Skeletal muscle satellite cell (primary cell): Measurements from ENCODE around the gene MVB12B.

Experiments
- H3K27me3 ChIP-seq: 2 replicates; pipeline ENCODE4 v1.7.0; 2013; ENCODE audit warnings: low read length; ENCODE audit not compliant: control insufficient read depth, insufficient read depth
- H3K36me3 ChIP-seq: 2 replicates; pipeline ENCODE4 v1.7.0; 2013; ENCODE audit warnings: mild to moderate bottlenecking, control low read depth, low read length; ENCODE audit not compliant: insufficient read depth
- H3K4me1 ChIP-seq: 2 replicates; pipeline ENCODE4 v1.7.0; 2013; ENCODE audit warnings: low read length; ENCODE audit not compliant: control insufficient read depth, insufficient read depth
- H3K4me2 ChIP-seq: 2 replicates; pipeline ENCODE4 v1.7.0; 2013; ENCODE audit warnings: mild to moderate bottlenecking, low read length
- H3K4me3 ChIP-seq: 2 replicates; pipeline ENCODE4 v1.7.0; 2013; ENCODE audit warnings: low read length
- H3K9ac ChIP-seq: 2 replicates; pipeline ENCODE4 v1.7.0; 2013; ENCODE audit warnings: mild to moderate bottlenecking, low read depth, low read length, moderate library complexity
- H3K9me3 ChIP-seq: replicated peaks from 2 replicates; pipeline ENCODE4 v1.7.0; 2013; ENCODE audit warnings: mild to moderate bottlenecking, control low read depth, low read length

MVB12B gene

DNA sequence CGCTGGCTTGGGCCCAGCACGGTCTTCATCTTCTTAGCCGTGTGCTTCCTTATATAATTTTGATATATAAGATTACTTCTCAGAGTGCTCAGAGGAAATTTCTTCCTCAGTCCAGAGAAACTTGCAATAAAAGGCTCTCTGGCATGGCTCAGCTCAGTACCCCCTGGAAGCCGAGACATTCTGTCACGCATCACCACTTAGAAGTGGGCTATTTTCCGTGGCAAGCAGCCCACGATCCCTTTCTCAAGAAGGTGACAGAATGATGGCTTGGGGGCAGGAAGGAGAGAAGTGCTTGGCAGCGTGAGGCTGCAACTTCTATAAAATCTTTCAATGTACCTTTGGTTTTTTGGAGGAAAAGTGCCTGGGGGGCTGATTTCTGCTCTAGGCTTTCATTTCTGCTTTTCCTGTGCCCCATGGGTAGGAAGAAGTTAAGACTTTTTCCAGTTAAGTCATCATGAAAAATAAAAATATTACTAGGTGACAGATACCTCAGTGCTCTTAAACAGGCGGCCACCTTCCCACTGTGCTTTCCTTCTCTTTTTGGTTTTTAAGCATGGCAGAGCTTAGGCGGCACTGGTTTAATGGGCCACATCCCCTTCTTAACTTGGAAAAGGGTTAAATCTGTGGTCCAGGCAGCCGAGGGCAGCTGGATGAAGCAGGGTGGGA, 104.6 kb downstream of the MVB12B start:
- Histone ChIP-seq H3K4me2 (no peak overlapping the region), H3K9me3 (no peaks in the 10 kb centered on the region), H3K36me3 (no peaks in the 10 kb centered on the region), H3K27me3 (no peaks in the 10 kb centered on the region), H3K4me3 (no peak overlapping the region), H3K9ac (no peak overlapping the region), H3K4me1 (no peaks in the 10 kb centered on the region)

GRCh38 chr9:126432659-126433058, 106.0 kb downstream of the MVB12B start:
- Histone ChIP-seq H3K36me3 (no peaks in the 10 kb centered on the region), H3K4me3 (no peak overlapping the region), H3K4me2 (no peak overlapping the region), H3K9me3 (no peaks in the 10 kb centered on the region), H3K27me3 (no peaks in the 10 kb centered on the region), H3K9ac (no peak overlapping the region), H3K4me1 (peaks cover 8% of the 10 kb centered on the region)

DNA sequence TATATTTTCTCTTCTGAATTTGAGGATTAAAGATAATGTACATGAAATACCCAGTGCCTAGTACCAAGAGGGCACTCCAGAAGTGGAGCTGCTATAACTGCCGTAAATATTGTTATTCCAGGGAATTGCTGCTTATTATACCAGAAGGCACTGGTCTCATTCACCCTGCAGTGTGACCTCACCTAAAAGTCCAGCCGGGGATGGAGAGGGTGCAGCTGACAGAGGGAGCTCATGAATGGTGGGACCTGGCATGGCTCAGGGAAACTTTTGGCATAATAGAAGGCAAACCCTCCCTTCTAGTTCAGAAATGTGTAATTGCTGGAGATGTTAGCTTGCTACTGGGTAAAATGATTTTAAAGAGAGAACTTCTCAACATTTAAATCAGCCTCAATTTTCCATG, 108.5 kb downstream of the MVB12B start:
- Histone ChIP-seq H3K9ac (no peak overlapping the region), H3K27me3 (no peaks in the 10 kb centered on the region), H3K4me3 (no peak overlapping the region), H3K4me2 (no peak overlapping the region), H3K36me3 (no peaks in the 10 kb centered on the region), H3K9me3 (no peaks in the 10 kb centered on the region), H3K4me1 (peaks cover 20% of the 10 kb centered on the region)

- Histone ChIP-seq H3K27me3 (no peaks in the 10 kb centered on the region), H3K4me1 (peaks cover 26% of the 10 kb centered on the region), H3K4me2 (no peak overlapping the region), H3K9me3 (no peaks in the 10 kb centered on the region), H3K4me3 (no peak overlapping the region), H3K36me3 (no peaks in the 10 kb centered on the region), H3K9ac (no peak overlapping the region)
Measured at GRCh38 chr9:126435626-126436025, 109.0 kb downstream of the MVB12B start.

- no peaks in the 10 kb centered on the region for H3K9me3 ChIP-seq
- H3K9ac ChIP-seq, result no peak overlapping the region
- no peaks in the 10 kb centered on the region for H3K27me3 ChIP-seq
- H3K4me2 ChIP-seq, result no peak overlapping the region
- no peak overlapping the region for H3K4me3 ChIP-seq
- H3K36me3 ChIP-seq, result no peaks in the 10 kb centered on the region
- peaks cover 33% of the 10 kb centered on the region for H3K4me1 ChIP-seq
Measured at GRCh38 chr9:126436545-126437267, 110.1 kb downstream of the MVB12B start.

- H3K36me3 ChIP-seq, result no peaks in the 10 kb centered on the region
- H3K4me1 ChIP-seq, result peaks cover 33% of the 10 kb centered on the region
- no peaks in the 10 kb centered on the region for H3K9me3 ChIP-seq
- H3K27me3 ChIP-seq, result no peaks in the 10 kb centered on the region
- H3K4me3 ChIP-seq, result no peak overlapping the region
- H3K4me2 ChIP-seq, result no peak overlapping the region
- H3K9ac ChIP-seq, result no peak overlapping the region
Measured at GRCh38 chr9:126437268-126437666, 110.6 kb downstream of the MVB12B start.

GRCh38 chr9:126437701-126438100, 111.1 kb downstream of the MVB12B start:
- Histone ChIP-seq H3K4me1 (peaks cover 33% of the 10 kb centered on the region), H3K27me3 (no peaks in the 10 kb centered on the region), H3K9ac (no peak overlapping the region)

GRCh38 chr9:126438741-126439401, 112.2 kb downstream of the MVB12B start:
- no peaks in the 10 kb centered on the region for H3K9me3 ChIP-seq
- no peaks in the 10 kb centered on the region for H3K36me3 ChIP-seq
- H3K4me2 ChIP-seq, result no peak overlapping the region
- no peak overlapping the region for H3K4me3 ChIP-seq
- H3K9ac ChIP-seq, result no peak overlapping the region
- no peaks in the 10 kb centered on the region for H3K27me3 ChIP-seq
- H3K4me1 ChIP-seq, result peaks cover 33% of the 10 kb centered on the region

More at GRCh38 chr9:126437701-126438100, 111.1 kb downstream of the MVB12B start:
- no peaks in the 10 kb centered on the region for H3K9me3 ChIP-seq
- H3K4me3 ChIP-seq, result no peak overlapping the region
- H3K4me2 ChIP-seq, result no peak overlapping the region
- H3K36me3 ChIP-seq, result no peaks in the 10 kb centered on the region

DNA sequence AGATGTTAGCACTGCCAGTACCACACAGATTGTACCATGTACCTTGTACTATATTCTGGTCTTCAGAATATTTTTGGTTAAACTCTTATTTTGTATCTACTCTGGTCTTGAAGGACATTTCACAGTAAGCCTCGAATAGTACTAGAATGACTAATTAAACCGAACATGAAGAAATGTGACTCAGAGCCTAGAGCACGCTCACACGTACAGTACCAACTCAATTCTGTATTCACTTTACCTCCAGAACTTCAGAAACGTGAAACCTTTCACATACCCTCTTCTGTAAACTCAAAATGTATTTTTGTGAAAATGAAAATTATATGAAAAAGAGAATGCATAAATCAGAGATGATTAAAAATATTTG, 112.8 kb downstream of the MVB12B start:
- Histone ChIP-seq H3K36me3 (no peaks in the 10 kb centered on the region), H3K27me3 (no peaks in the 10 kb centered on the region), H3K4me2 (no peak overlapping the region), H3K9ac (no peak overlapping the region), H3K9me3 (no peaks in the 10 kb centered on the region), H3K4me3 (no peak overlapping the region), H3K4me1 (peaks cover 33% of the 10 kb centered on the region)

DNA sequence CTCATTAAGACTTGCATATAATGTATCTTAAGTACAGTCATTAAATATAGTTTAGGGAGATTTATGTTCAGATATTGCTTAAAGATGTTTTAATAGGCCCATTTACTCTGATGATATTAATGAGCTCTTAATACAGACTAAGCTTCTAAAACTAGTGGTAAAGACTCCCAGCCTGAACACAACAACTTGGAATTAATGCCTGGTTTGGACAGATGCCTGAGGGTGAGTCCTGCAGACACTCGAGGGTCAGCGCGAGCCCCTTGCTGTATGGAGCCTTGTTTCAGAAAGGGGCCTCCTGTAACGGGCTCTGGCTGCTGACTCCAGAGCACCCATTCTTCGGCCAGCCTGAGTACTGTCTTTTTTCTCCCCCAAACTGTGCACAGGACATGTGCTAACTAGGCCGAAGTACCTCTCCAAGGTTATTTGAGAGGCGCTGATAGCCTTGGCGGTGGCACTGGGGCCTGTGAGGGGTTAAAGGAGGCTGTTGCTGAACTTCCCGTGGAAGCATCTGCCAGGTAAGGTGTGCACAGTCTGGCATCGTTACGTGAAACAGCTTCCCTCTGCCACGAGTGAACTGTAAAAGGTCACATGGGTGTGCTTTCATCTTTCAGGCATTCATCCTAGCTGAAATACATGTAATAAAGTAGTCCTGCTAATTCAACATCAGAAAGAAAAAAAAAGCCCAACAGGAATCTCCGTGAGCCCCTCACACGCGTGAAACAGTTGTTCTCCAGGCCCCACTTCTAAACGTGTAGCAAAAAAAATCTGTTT, 113.4 kb downstream of the MVB12B start:
- Histone ChIP-seq H3K36me3 (no peaks in the 10 kb centered on the region), H3K27me3 (no peaks in the 10 kb centered on the region), H3K4me3 (no peak overlapping the region), H3K9me3 (no peaks in the 10 kb centered on the region), H3K4me1 (peaks cover 33% of the 10 kb centered on the region), H3K9ac (peak overlapping the region; percentile 55), H3K4me2 (no peak overlapping the region)

GRCh38 chr9:126440940-126441339, 114.3 kb downstream of the MVB12B start:
- H3K4me3 ChIP-seq, result no peak overlapping the region
- no peaks in the 10 kb centered on the region for H3K27me3 ChIP-seq
- no peak overlapping the region for H3K4me2 ChIP-seq
- H3K4me1 ChIP-seq, result peaks cover 33% of the 10 kb centered on the region
- no peaks in the 10 kb centered on the region for H3K9me3 ChIP-seq
- H3K9ac ChIP-seq, result peak overlapping the region; percentile 55
- H3K36me3 ChIP-seq, result no peaks in the 10 kb centered on the region
